Measurements from ENCODE around the gene KRT14.
"Not testable (repeated sequence)": the region's sequence is repeated elsewhere in the genome, so short reads cannot be mapped to it uniquely, and the experiment has no call there.

KRT14 gene

GRCh38 chr17:41586863-41587495 is at the start of gene KRT14:
Gene KRT14, minus strand, starts transcription at chr17:41586895. Its CDS starts 61 bp downstream, at chr17:41586834.
- DNase-seq = no peak

- peak; percentile 31 for DNase-seq
These were observed 48.7 kb upstream of the KRT14 start for GRCh38 chr17:41635121-41636097.

GRCh38 chr17:41634639-41635038 is 47.9 kb upstream of the KRT14 start:
- DNase-seq = no peak

GRCh38 chr17:41633556-41634199 is 47.0 kb upstream of the KRT14 start:
- no peak for DNase-seq

DNA sequence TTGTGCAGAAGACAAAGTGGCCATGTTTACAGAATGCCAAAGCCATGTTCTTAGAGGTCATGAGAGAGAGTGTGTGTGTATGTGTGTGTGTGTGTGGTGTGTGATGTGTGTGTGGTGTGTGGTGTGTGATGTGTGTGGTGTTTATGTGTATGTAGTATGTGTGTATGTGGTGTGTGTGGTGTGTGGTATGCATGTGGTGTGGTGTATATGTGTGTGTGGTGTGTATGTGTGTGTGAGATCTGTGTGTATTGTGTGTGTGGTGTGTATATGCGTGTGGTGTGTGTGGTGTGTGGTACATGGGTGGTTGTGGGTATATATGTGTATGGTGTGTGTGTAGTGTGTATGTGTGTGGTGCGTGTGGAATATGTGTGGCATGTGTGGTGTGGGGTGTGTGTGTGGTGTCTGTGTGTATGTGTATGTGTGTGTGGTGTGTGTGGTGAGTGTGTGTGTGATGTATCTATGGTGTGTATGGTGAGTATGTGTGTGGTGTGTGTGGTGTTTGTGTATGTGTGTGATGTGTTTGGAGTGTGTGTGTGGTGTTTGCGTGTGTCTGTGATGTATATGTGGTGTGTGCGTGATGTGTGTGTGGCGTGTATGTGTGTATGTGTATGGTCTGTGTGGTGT is 45.9 kb upstream of the KRT14 start:
- no peak for DNase-seq

DNA sequence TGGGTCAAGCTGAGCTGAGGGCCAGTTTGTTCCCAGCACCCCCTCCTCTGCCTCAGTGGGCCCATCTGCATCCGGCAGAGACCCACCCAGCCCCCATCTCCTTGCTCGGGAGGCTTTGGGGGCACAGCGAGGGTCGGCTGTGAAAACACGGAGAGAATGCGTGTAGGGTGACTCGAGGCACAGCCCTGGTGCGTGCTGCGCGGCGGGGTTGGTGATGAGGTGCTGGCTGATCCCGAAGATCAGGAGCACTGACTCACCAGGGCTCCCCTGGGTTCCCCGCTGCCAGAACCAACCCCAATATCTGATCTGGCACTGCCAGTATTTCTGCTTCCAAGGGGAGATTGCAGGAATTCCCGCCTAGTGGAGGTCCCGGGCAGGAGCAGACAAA is 45.2 kb upstream of the KRT14 start:
- DNase-seq = no peak

- no peak for DNase-seq
These were observed 44.6 kb upstream of the KRT14 start for GRCh38 chr17:41631025-41631897.

GRCh38 chr17:41629826-41630670 is 43.4 kb upstream of the KRT14 start:
- no peak for DNase-seq

- DNase-seq = no peak
These were observed 42.6 kb upstream of the KRT14 start for GRCh38 chr17:41629316-41629715.

GRCh38 chr17:41628621-41629255 is 42.0 kb upstream of the KRT14 start:
- not testable (repeated sequence) for DNase-seq

DNA sequence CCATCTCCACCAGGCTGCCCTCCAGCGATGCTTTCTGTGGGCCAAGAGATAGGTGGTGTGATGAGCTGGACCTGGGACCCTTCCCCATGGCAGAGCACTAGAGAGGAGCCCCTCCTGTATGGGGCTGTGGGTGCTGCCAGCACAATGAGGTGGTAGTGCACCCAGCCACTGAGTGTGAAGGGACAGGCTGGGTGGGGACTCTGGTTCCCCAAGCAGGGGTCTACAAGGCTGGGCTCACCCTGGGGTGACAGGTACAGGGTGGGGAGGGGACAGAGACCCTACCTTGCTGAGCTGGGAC is 41.3 kb upstream of the KRT14 start:
- not testable (repeated sequence) for DNase-seq

- DNase-seq = no peak
These were observed 40.8 kb upstream of the KRT14 start for GRCh38 chr17:41627316-41628072.

GRCh38 chr17:41626914-41627295 is 40.2 kb upstream of the KRT14 start:
- DNase-seq = not testable (repeated sequence)

DNA sequence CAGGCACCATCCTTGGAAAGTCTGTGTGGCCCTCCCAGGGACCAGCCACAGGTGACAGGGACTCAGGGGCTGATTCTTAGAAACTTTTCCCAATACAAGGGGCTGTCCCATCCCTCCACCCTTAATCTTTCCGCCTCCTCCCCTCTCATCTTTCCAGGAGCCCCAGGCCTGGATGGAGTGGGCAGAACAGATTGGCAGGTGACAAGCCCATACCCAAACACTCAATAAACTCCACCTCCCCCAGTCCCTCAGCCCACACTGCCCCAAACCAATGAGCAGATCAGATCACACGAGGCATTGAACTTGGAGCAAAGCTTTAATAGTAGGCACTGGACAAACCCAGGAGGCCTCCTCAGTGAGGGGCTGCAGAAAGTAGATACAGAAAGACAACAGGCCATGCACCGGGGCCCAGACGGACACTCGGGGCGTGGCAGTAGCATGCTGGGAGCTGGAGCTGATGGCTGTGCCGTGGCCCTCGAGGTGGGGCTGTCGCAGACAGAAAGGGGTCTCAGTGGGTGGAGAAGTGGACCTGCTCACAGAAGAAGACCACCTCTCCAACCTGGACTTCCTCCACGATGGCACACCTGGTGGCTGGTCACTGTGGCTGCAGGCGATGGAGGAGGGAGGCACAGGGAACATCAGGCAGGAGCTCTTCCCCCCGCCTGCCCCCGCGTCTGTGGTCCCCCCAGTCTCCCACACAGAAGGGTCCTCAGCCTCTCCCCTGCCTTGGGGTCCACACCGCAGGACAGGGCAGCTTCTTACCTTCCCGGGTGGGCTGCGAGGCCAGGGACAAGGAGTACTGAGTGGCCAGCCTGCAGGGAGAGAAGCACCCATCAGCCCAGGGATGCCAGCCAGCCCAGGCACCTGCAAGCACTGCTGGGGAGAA is 39.6 kb upstream of the KRT14 start:
- DNase-seq = not testable (repeated sequence)

GRCh38 chr17:41625602-41626001 is 38.9 kb upstream of the KRT14 start:
- no peak for DNase-seq

GRCh38 chr17:41624208-41625101 is 37.8 kb upstream of the KRT14 start, which contains the start of gene KRT17:
Gene KRT17, minus strand, starts transcription at chr17:41624575. Its CDS starts 66 bp downstream, at chr17:41624509.
- DNase-seq = no peak

DNA sequence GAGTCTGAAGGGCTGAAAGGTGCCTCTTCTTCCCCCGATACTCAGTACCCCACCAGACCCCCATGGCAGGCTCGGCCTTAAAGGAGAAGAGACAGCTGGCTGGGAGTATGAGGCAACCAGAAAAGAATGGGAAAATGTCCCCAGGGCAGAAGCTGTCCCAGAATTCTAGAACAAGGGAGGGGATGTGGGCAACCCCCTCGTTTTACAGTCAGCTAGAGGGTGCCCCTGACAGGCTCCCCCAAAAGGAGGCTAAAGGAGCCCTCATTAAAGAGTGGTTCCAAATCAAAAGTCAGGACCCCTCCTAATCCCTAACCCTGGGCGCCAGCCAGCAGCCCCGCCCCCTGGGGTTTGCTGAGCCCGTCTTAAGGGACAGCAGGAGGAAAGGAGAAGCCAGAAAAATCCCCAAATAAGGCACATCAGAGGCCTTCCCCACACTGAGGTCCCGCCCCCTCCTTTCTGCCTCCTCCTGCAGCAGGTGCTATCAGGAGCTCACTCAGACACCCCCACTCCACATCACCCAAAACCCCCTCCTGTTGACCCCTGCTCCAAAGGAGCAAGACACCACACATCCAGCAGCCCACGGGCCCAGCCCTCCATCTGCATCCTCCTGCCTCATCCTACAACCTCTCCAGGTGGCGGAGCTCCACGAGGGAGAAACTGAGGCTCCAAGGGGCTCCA is 36.6 kb upstream of the KRT14 start:
- DNase-seq = not testable (repeated sequence)

Measured in fibroblast of upper back skin (primary cell).